PC-9 (cell line): ENCODE measurements around the gene WDR37. TPM values are rescaled to one million over a fixed set of nuclear protein-coding genes. Genes with fewer than 3 reads are reported as not detected.

ENCODE experiments used
- BruUV-seq: library from RNA; stranded (reverse); fragments of 400-500 nt; replicated peaks from 2 replicates; lab custom pipeline; 2021; lab: Mats Ljungman, UMichigan
- CTCF ChIA-PET: fragments of 300-600 bp; sonication (Branson Sonifier 250); formaldehyde crosslinking; loops from one replicate; lab custom pipeline; 2022; ENCODE audit warnings: antibody characterized with exemption; lab: Charles Lee
- POLR2A ChIA-PET: fragments of 300-600 bp; sonication (Branson Sonifier 250); formaldehyde crosslinking; loops from one replicate; lab custom pipeline; 2022; ENCODE audit warnings: antibody characterized with exemption; ENCODE audit not compliant: unreplicated experiment; lab: Charles Lee
- DNase-seq, 2 experiments: peaks; one replicate each; pipeline versions ENCODE4 v3.0.0 to v3.0.0-alpha.2; 2015 to 2022; ENCODE audit warnings: mixed read lengths in 1 of 2
- H2AFZ ChIP-seq: fragments of 200-600 bp; sonication (generic); 2 replicates; pipeline ENCODE4 v1.8.1; 2017; ENCODE audit warnings: antibody characterized with exemption
- H3F3A ChIP-seq: fragments of 200-600 bp; sonication (generic); 2 replicates; pipeline ENCODE4 v1.8.1; 2017; ENCODE audit warnings: antibody characterized with exemption, mild to moderate bottlenecking, low read depth; ENCODE audit not compliant: insufficient read depth
- H3K27ac ChIP-seq: fragments of 200-600 bp; sonication (generic); 2 replicates; pipeline ENCODE4 v1.6.1; 2016; ENCODE audit warnings: mixed run types
- H3K27me3 ChIP-seq: fragments of 200-600 bp; sonication (generic); 2 replicates; pipeline ENCODE4 v1.6.1; 2016; ENCODE audit warnings: low read depth, mixed run types; ENCODE audit not compliant: insufficient read depth
- H3K36me3 ChIP-seq: fragments of 200-600 bp; sonication (generic); 2 replicates; pipeline ENCODE4 v1.6.1; 2016; ENCODE audit warnings: low read depth, mixed run types
- H3K4me1 ChIP-seq: fragments of 200-600 bp; sonication (generic); replicated peaks from 2 replicates; pipeline ENCODE4 v1.6.1; 2016; ENCODE audit warnings: mixed run types; ENCODE audit not compliant: insufficient read depth
- H3K4me2 ChIP-seq: fragments of 200-600 bp; sonication (generic); 2 replicates; pipeline ENCODE4 v1.6.1; 2017; ENCODE audit warnings: mixed run types
- H3K4me3 ChIP-seq: fragments of 200-600 bp; sonication (generic); 2 replicates; pipeline ENCODE4 v1.6.1; 2016; ENCODE audit warnings: mixed run types
- H3K79me2 ChIP-seq: fragments of 200-600 bp; sonication (generic); 2 replicates; pipeline ENCODE4 v1.6.1; 2017; ENCODE audit warnings: low read depth, mixed run types
- H3K9me2 ChIP-seq: fragments of 200-600 bp; sonication (generic); 2 replicates; pipeline ENCODE4 v1.8.1; 2017; ENCODE audit warnings: mild to moderate bottlenecking; ENCODE audit not compliant: insufficient read depth
- H3K9me3 ChIP-seq: fragments of 200-600 bp; sonication (generic); 2 replicates; pipeline ENCODE4 v1.8.1; 2016; ENCODE audit warnings: low read depth; ENCODE audit not compliant: insufficient read depth
- H4K20me1 ChIP-seq: fragments of 200-600 bp; sonication (generic); 2 replicates; pipeline ENCODE4 v1.8.1; 2017; ENCODE audit not compliant: insufficient read depth
- EZH2 ChIP-seq: fragments of 200-600 bp; sonication (generic); IDR thresholded peaks from 2 replicates; pipeline ENCODE4 v1.8.0; 2017; ENCODE audit warnings: antibody characterized with exemption, low read depth
- intact Hi-C: fragments of 100-400 bp; cut with micrococcal nuclease; formaldehyde crosslinking; loops from one replicate; pipeline ENCODE4 v1.10.0; 2022; ENCODE audit not compliant: unreplicated experiment
- total RNA-seq: library from RNA; stranded (reverse); gene quantifications from 2 replicates; pipeline ENCODE4 v1.2.3, GENCODE V29; 2021
- TF ChIP-seq, protein P1 (sequence below): fragments of 200-600 bp; sonication (generic); conservative IDR thresholded peaks from 2 replicates; pipeline ENCODE4 v1.6.1; 2017; ENCODE audit warnings: mixed run types, antibody characterized with exemption, mild to moderate bottlenecking, moderate library complexity

Gene WDR37
- total RNA-seq, 1 experiment from 2014 or later = 12.3 TPM

- H3K4me1 ChIP-seq = no peaks in the 10 kb centered on the region
- peaks cover 79% of the 10 kb centered on the region for H3K27me3 ChIP-seq
- POLR2A ChIA-PET = no interaction called here
- no peak overlapping the region for H3K4me3 ChIP-seq
- no peak for DNase-seq
- intact Hi-C loops = no loop called here
- no peak overlapping the region for H3K27ac ChIP-seq
- H3K9me3 ChIP-seq = no peaks in the 10 kb centered on the region
- no TSS peak for BruUV-seq
- no peaks in the 10 kb centered on the region for H4K20me1 ChIP-seq
- no peaks in the 10 kb centered on the region for H3K9me2 ChIP-seq
- no peaks in the 10 kb centered on the region for H3F3A ChIP-seq
- H3K4me2 ChIP-seq = no peak overlapping the region
- H2AFZ ChIP-seq = no peak overlapping the region
- no peaks in the 10 kb centered on the region for H3K79me2 ChIP-seq
- no peaks in the 10 kb centered on the region for H3K36me3 ChIP-seq
- TF ChIP-seq, protein P1, sequence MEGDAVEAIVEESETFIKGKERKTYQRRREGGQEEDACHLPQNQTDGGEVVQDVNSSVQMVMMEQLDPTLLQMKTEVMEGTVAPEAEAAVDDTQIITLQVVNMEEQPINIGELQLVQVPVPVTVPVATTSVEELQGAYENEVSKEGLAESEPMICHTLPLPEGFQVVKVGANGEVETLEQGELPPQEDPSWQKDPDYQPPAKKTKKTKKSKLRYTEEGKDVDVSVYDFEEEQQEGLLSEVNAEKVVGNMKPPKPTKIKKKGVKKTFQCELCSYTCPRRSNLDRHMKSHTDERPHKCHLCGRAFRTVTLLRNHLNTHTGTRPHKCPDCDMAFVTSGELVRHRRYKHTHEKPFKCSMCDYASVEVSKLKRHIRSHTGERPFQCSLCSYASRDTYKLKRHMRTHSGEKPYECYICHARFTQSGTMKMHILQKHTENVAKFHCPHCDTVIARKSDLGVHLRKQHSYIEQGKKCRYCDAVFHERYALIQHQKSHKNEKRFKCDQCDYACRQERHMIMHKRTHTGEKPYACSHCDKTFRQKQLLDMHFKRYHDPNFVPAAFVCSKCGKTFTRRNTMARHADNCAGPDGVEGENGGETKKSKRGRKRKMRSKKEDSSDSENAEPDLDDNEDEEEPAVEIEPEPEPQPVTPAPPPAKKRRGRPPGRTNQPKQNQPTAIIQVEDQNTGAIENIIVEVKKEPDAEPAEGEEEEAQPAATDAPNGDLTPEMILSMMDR = no peak
- TF ChIP-seq EZH2 = no peak
- CTCF ChIA-PET = no interaction called here
Measured at GRCh38 chr10:1166828-1167275, 110.7 kb downstream of the WDR37 start.

GRCh38 chr10:1168763-1169162, 112.6 kb downstream of the WDR37 start:
- no peaks in the 10 kb centered on the region for H3K9me3 ChIP-seq
- POLR2A ChIA-PET = no interaction called here
- no peak overlapping the region for H3K4me3 ChIP-seq
- H3K79me2 ChIP-seq = no peaks in the 10 kb centered on the region
- H3K9me2 ChIP-seq = no peaks in the 10 kb centered on the region
- CTCF ChIA-PET = no interaction called here
- H3K27me3 ChIP-seq = peaks cover 86% of the 10 kb centered on the region
- H2AFZ ChIP-seq = no peak overlapping the region
- H3K4me2 ChIP-seq = no peak overlapping the region
- BruUV-seq = no TSS peak
- intact Hi-C loops = no loop called here
- no peaks in the 10 kb centered on the region for H3K4me1 ChIP-seq
- TF ChIP-seq, protein P1 = no peak
- no peak for TF ChIP-seq EZH2
- no peak for DNase-seq
- no peaks in the 10 kb centered on the region for H3K36me3 ChIP-seq
- H4K20me1 ChIP-seq = no peaks in the 10 kb centered on the region
- no peak overlapping the region for H3K27ac ChIP-seq
- H3F3A ChIP-seq = no peaks in the 10 kb centered on the region

DNA sequence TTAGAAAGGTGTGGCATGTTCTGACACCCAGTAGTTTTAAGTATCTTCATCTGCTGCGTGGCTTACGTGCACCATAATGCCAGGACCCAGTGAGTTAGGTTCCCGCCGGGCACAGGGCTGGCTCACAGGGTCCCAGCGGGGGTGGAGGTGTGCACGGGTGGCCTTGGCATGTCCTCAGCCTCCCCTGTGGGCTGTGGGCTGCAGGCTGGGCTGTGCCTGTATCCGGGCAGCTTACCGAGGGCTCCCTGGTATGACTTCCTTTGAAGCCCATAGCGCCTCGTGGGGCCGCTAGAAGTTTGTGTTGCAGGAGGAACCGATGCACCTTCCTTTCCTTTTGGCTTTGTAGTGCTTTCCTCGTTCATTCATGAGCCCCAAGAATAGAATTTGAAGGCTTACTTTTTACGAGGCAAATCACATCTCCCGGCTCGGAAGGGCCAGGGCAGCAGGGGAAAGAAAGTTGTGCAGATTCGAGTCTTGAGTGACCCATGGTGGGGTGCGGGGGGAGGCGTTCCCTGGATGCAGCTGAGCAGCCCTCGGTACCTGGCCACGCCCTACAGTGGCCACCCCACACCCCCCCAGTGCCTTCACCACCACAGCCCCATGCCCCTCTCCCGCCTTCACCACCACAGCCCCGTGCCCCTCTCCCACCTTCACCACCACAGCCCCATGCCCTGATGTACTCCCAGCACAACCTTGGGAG, 113.2 kb downstream of the WDR37 start:
- Histone ChIP-seq H3K27me3 (peaks cover 92% of the 10 kb centered on the region), H3K36me3 (no peaks in the 10 kb centered on the region), H4K20me1 (no peaks in the 10 kb centered on the region), H3F3A (no peaks in the 10 kb centered on the region), H3K4me3 (no peak overlapping the region), H3K9me2 (no peaks in the 10 kb centered on the region), H3K4me1 (no peaks in the 10 kb centered on the region), H3K9me3 (no peaks in the 10 kb centered on the region), H2AFZ (no peak overlapping the region), H3K4me2 (no peak overlapping the region), H3K79me2 (no peaks in the 10 kb centered on the region), H3K27ac (no peak overlapping the region)
- POLR2A ChIA-PET = no interaction called here
- TF ChIP-seq, protein P1 = no peak
- TF ChIP-seq EZH2 = no peak
- BruUV-seq = no TSS peak
- DNase-seq = no peak
- intact Hi-C loops = no loop called here
- CTCF ChIA-PET = no interaction called here
